ENCODE data around the gene GRAMD1C. TPM values are rescaled to one million over a fixed set of nuclear protein-coding genes. Genes with fewer than 3 reads are reported as not detected.

GRAMD1C gene
- total and polyA plus RNA-seq, 2 experiments from 2014 or later = 3.2 to 6.0 TPM

DNA sequence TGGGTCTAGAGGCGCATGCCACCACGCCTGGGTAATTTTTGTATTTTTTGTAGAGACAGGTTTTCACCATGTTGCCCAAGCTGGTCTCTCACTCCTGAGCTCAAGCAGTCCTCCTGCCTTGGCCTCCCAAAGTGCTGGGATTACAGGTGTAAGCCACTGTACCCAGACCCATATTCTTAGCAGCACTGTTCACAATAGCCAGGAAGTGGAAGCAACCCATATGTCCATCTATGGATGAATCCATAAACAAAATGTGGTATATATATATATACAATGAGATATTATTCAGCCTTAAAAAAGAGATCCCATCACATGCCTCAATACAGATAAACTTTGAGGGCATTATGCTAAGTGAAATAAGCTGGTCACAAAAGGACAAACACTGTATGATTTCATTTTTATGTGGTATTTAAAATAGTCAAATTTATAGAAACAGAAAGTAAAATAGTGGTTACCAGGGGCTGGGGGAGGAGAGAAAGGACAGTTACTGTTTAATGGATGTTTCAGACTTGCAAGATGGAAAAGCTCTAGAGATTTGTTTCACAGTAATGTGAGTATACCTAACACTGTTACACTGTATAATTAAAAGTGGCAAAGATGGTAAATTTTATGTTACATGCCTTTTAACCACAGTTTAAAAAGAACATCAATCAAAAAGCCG is 35.7 kb upstream of the GRAMD1C start:
- no peaks in the 10 kb centered on the region for H3K9me3 ChIP-seq (ENCODE audit: low read depth)

GRCh38 chr3:113804661-113805060 is 33.9 kb upstream of the GRAMD1C start:
- H3K9me3 ChIP-seq (ENCODE audit: low read depth) = no peaks in the 10 kb centered on the region
- H3K4me2 ChIP-seq (ENCODE audit: unreplicated experiment) = no peak overlapping the region
- DNase-seq = no peak
- H3K9ac ChIP-seq = no peak overlapping the region
- no peak overlapping the region for H3K27ac ChIP-seq
- WGBS, 2 experiments (ENCODE audit: low coverage in 1 of 2, low lambda C conversion rate in 2 of 2, missing lambda C conversion rate in 2 of 2) = 95 to 98% methylated on average over 4 of the region's 4 CpGs
- no peaks in the 10 kb centered on the region for H3K79me2 ChIP-seq (ENCODE audit: insufficient read depth)
- no peaks in the 10 kb centered on the region for H3K9me2 ChIP-seq (ENCODE audit: insufficient read depth)
- TF ChIP-seq EZH2 (IDR thresholded peaks at IDR 0.05; ENCODE audit: insufficient read depth, poor library complexity, severe bottlenecking) = no peak
- no peak for TF ChIP-seq EZH2phosphoT487 (IDR thresholded peaks at IDR 0.05; ENCODE audit: insufficient read depth, low read depth)
- in situ Hi-C loops (cut with MboI) = no loop called here
- H2AFZ ChIP-seq = no peak overlapping the region
- H3K27me3 ChIP-seq (replicated peaks; ENCODE audit: insufficient read depth) = no peaks in the 10 kb centered on the region
- H3K4me3 ChIP-seq = no peak overlapping the region
- no peaks in the 10 kb centered on the region for H4K20me1 ChIP-seq (ENCODE audit: insufficient read depth)
- peaks cover 36% of the 10 kb centered on the region for H3K36me3 ChIP-seq (ENCODE audit: low read depth)
- no peaks in the 10 kb centered on the region for H3K4me1 ChIP-seq (ENCODE audit: insufficient read depth)
- no peaks in the 10 kb centered on the region for H3F3A ChIP-seq (ENCODE audit: insufficient read depth)

More for the DNA sequence above, 35.7 kb upstream of the GRAMD1C start:
- Histone ChIP-seq H3K9me2 (ENCODE audit: insufficient read depth) (no peaks in the 10 kb centered on the region), H3K4me1 (ENCODE audit: insufficient read depth) (no peaks in the 10 kb centered on the region), H3K4me3 (no peak overlapping the region), H3K27me3 (replicated peaks; ENCODE audit: insufficient read depth) (no peaks in the 10 kb centered on the region), H3K36me3 (ENCODE audit: low read depth) (peaks cover 50% of the 10 kb centered on the region), H3F3A (ENCODE audit: insufficient read depth) (no peaks in the 10 kb centered on the region), H4K20me1 (ENCODE audit: insufficient read depth) (no peaks in the 10 kb centered on the region), H3K4me2 (ENCODE audit: unreplicated experiment) (no peak overlapping the region), H3K9ac (no peak overlapping the region), H3K27ac (no peak overlapping the region), H3K79me2 (ENCODE audit: insufficient read depth) (no peaks in the 10 kb centered on the region), H2AFZ (no peak overlapping the region)
- no peak for DNase-seq
- in situ Hi-C loops (cut with MboI) = no loop called here
- no peak for TF ChIP-seq EZH2 (IDR thresholded peaks at IDR 0.05; ENCODE audit: insufficient read depth, poor library complexity, severe bottlenecking)
- TF ChIP-seq EZH2phosphoT487 (IDR thresholded peaks at IDR 0.05; ENCODE audit: insufficient read depth, low read depth) = no peak
- 96% methylated on average over 3 of the region's 3 CpGs for WGBS, 2 experiments (ENCODE audit: low coverage in 1 of 2, low lambda C conversion rate in 2 of 2, missing lambda C conversion rate in 2 of 2)

DNA sequence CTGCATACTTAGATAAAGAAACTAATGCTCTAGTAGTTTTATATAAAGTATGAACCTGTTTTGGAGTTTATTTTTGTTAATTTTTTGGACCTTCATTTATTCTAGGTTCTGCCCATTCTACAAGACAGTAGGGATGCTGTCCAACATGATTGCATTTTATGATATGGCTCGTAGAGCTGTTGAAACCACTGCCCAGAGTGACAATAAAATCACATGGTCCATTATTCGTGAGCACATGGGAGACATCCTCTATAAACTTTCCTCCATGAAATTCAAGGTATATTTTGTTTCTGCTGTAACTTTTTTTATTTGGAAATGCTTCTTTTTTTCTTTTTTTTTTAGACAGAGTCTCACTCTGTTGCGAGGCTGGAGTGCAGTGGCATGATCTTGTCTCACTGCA is 33.3 kb upstream of the GRAMD1C start:
- Histone ChIP-seq H3K27me3 (replicated peaks; ENCODE audit: insufficient read depth) (no peaks in the 10 kb centered on the region), H4K20me1 (ENCODE audit: insufficient read depth) (no peaks in the 10 kb centered on the region), H3K4me1 (ENCODE audit: insufficient read depth) (no peaks in the 10 kb centered on the region), H3F3A (ENCODE audit: insufficient read depth) (no peaks in the 10 kb centered on the region), H3K27ac (no peak overlapping the region), H3K4me2 (ENCODE audit: unreplicated experiment) (no peak overlapping the region), H3K9me3 (ENCODE audit: low read depth) (no peaks in the 10 kb centered on the region), H3K4me3 (no peak overlapping the region), H3K9ac (no peak overlapping the region), H3K79me2 (ENCODE audit: insufficient read depth) (no peaks in the 10 kb centered on the region), H3K9me2 (ENCODE audit: insufficient read depth) (no peaks in the 10 kb centered on the region), H2AFZ (no peak overlapping the region), H3K36me3 (ENCODE audit: low read depth) (peaks cover 31% of the 10 kb centered on the region)
- WGBS, 2 experiments (ENCODE audit: low coverage in 1 of 2, low lambda C conversion rate in 2 of 2, missing lambda C conversion rate in 2 of 2) = 82 to 85% methylated on average over 3 of the region's 3 CpGs
- DNase-seq = no peak
- TF ChIP-seq EZH2phosphoT487 (IDR thresholded peaks at IDR 0.05; ENCODE audit: insufficient read depth, low read depth) (no peak), EZH2 (IDR thresholded peaks at IDR 0.05; ENCODE audit: insufficient read depth, poor library complexity, severe bottlenecking) (no peak)
- in situ Hi-C loops (cut with MboI) = no loop called here

- no peak for TF ChIP-seq EZH2 (IDR thresholded peaks at IDR 0.05; ENCODE audit: insufficient read depth, poor library complexity, severe bottlenecking)
- no peak for TF ChIP-seq EZH2phosphoT487 (IDR thresholded peaks at IDR 0.05; ENCODE audit: insufficient read depth, low read depth)
- H3F3A ChIP-seq (ENCODE audit: insufficient read depth) = no peaks in the 10 kb centered on the region
- H3K9me2 ChIP-seq (ENCODE audit: insufficient read depth) = no peaks in the 10 kb centered on the region
- no peaks in the 10 kb centered on the region for H4K20me1 ChIP-seq (ENCODE audit: insufficient read depth)
- no peak overlapping the region for H3K4me3 ChIP-seq
- H3K27me3 ChIP-seq (replicated peaks; ENCODE audit: insufficient read depth) = no peaks in the 10 kb centered on the region
- no peak overlapping the region for H3K27ac ChIP-seq
- no peaks in the 10 kb centered on the region for H3K79me2 ChIP-seq (ENCODE audit: insufficient read depth)
- no peak overlapping the region for H3K4me2 ChIP-seq (ENCODE audit: unreplicated experiment)
- no peak for DNase-seq
- H3K9me3 ChIP-seq (ENCODE audit: low read depth) = no peaks in the 10 kb centered on the region
- no peak overlapping the region for H3K9ac ChIP-seq
- 83 to 86% methylated on average over 3 of the region's 3 CpGs for WGBS, 2 experiments (ENCODE audit: low coverage in 1 of 2, low lambda C conversion rate in 2 of 2, missing lambda C conversion rate in 2 of 2)
- no peaks in the 10 kb centered on the region for H3K4me1 ChIP-seq (ENCODE audit: insufficient read depth)
- no peak overlapping the region for H2AFZ ChIP-seq
- in situ Hi-C loops (cut with MboI) = no loop called here
- peaks cover 9% of the 10 kb centered on the region for H3K36me3 ChIP-seq (ENCODE audit: low read depth)
Observed at GRCh38 chr3:113812854-113813253, 25.7 kb upstream of the GRAMD1C start.

Data from GM23248 (cell line).